ENCODE results near the gene FAM149B1.
"Not testable (repeated sequence)": the region's sequence is repeated elsewhere in the genome, so short reads cannot be mapped to it uniquely, and the experiment has no call there.

FAM149B1 gene

DNA sequence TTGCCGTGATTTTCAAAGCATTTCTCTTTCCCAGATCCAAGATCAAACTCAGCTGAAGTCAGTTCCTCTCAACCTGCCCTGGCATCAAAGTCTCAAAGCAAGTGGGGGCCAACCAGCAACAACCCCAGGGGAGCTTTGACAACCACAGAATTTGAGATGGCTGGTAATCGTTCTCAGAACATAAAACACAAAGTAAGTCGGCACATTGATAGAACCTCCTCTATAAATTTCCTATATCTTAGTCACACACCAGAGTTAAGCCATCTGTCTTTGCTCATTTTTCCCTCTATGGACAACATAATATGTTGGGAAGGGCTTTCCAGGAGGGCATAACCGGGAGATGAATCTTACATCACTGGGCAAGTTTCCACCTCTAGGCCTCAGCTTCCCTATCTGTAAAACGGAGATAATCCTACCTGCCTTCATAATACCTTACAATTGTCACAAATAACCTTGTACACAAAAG is 80.4 kb downstream of the FAM149B1 start:
- Histone ChIP-seq H3K27me3 (ENCODE audit: insufficient read depth, low read length) (no peaks in the 10 kb centered on the region), H3K36me3 (ENCODE audit: insufficient read depth, low read length) (peaks cover 39% of the 10 kb centered on the region), H2AFZ (ENCODE audit: low read depth, low read length) (no peak overlapping the region), H3K9me3 (ENCODE audit: low read length) (no peaks in the 10 kb centered on the region), H3K4me1 (ENCODE audit: insufficient read depth, low read length) (peaks cover 41% of the 10 kb centered on the region), H3K4me3 (ENCODE audit: low read length) (no peak overlapping the region)

DNA sequence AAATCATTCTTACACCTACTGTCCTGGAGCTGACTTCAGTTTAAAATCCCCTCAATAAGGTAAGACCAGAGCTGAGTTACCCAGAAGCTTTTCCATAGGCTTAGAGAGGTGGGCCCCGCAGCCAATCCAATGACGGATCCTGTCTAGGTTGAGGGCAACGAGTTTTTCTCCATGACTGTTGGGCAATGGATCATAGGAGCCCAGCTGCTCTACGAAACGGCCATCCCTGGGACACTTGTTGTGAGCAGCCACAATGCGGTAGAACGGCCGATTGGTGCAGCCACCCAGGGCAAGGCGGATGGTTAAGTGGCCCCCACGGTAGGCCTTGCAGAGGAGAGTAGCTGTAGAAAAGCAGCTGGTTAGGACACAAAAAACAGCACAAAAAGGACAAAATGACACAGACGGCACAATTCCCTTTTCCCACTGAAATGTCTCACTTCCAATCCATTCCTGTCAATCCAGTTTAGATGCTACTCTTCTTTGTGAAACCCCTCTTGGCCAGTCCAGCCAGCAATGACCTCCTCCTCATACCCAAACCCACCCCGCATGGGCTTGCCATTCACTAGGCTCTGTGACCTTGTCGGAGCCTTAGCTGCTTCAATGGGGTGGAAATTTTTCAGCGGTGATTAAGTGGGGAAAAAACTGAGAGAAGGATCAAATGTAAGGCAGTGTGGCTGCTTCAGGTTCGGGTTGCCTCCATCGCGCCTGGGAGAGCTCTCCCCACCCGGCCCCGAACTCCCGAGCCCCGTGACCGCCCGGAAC is 83.9 kb downstream of the FAM149B1 start:
- Histone ChIP-seq H3K4me1 (ENCODE audit: insufficient read depth, low read length) (peaks cover 28% of the 10 kb centered on the region), H3K36me3 (ENCODE audit: insufficient read depth, low read length) (peaks cover 14% of the 10 kb centered on the region), H2AFZ (ENCODE audit: low read depth, low read length) (peak overlapping the region; percentile 39), H3K4me3 (ENCODE audit: low read length) (peak overlapping the region; percentile 91), H3K9me3 (ENCODE audit: low read length) (no peaks in the 10 kb centered on the region), H3K27me3 (ENCODE audit: insufficient read depth, low read length) (no peaks in the 10 kb centered on the region)

DNA sequence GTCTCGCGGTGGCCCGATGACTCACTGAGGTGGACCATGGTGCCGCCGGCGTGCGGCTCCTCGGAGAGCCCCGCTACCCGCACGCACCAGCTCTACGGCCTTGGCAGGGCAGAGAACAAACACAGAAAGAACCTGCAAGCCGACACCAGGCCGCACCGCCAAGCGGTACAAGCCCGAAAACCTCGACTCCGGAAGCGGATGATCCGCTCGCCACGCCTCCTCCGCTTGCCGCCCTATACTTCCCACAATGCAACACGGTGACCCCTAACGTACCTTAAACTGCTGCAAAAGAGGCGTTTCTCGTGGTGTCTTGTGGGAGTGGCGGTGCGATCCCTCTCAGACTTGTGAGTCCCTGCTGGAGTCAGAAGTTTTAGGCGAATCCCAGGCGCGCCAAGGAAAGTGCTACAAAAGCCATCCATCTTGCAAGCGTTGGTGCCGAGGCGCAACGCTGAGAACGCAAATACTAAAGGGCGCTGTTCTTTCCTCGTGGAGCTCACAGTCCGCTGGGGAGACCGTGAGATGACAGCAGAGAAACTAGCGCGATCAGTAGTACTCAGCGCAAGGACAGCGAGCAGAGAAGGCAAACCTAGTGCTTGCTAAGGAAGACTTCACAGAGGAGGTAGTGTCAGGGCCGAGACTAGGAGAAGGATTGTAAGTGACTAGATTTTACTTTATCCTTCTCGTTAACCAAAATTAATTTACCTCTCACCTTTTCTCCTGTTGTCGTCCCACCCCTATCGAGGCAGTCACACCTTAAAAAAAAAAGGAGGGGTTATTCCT is 84.7 kb downstream of the FAM149B1 start, which contains the start of gene MRPS16:
Gene MRPS16 (minus strand): TSS at position 200 of the 780 bp plus-strand sequence. CDS start 162 bp downstream, at position 38.
- Histone ChIP-seq H3K4me1 (ENCODE audit: insufficient read depth, low read length) (peaks cover 25% of the 10 kb centered on the region), H2AFZ (ENCODE audit: low read depth, low read length) (peak within 1 kb of the TSS; percentile 39), H3K4me3 (ENCODE audit: low read length) (peak within 1 kb of the TSS; percentile 91), H3K27me3 (ENCODE audit: insufficient read depth, low read length) (no peaks in the 10 kb centered on the region), H3K9me3 (ENCODE audit: low read length) (no peaks in the 10 kb centered on the region), H3K36me3 (ENCODE audit: insufficient read depth, low read length) (peaks cover 14% of the 10 kb centered on the region)

DNA sequence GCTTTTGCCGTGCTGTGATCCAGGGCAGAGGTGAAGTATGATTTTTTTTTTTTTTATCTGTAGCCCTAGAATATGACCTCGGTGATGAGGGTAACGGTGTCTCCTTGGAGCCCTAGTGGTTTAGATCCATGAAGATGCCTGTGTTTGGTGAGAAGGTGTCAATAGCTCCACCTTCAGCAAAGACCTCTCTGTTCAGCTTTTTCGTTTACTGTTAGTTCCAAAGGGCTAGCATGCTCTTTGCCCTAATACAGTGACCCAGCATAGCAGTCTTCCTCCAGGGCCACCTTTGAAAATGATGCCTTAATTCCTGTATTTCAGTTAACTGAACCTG is 85.3 kb downstream of the FAM149B1 start:
- Histone ChIP-seq H3K36me3 (ENCODE audit: insufficient read depth, low read length) (peaks cover 14% of the 10 kb centered on the region), H3K9me3 (ENCODE audit: low read length) (no peaks in the 10 kb centered on the region), H3K4me1 (ENCODE audit: insufficient read depth, low read length) (peaks cover 22% of the 10 kb centered on the region), H3K4me3 (ENCODE audit: low read length) (peak overlapping the region; percentile 91), H3K27me3 (ENCODE audit: insufficient read depth, low read length) (no peaks in the 10 kb centered on the region), H2AFZ (ENCODE audit: low read depth, low read length) (peak overlapping the region; percentile 39)

DNA sequence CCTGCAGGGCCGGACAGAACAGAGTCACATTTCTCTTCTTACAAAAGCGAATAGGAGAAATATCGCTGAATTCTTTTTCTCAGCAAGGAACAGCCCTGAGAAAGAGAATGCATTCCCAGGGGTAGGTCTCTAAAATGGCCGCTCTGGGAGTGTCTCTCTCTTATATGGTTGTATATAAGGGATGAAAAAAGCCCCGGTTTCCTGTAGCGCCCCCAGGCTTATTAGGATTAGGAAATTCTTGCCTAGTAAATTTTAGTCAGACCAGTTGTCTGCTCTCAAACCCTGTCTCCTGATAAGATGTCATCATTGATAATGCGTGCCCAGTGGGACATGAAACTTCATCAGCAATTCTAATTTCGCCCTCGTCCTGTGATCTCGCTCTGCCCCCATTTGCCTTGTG is 90.7 kb downstream of the FAM149B1 start:
- not testable (repeated sequence) for H3K36me3 ChIP-seq (ENCODE audit: insufficient read depth, low read length); H3K4me3 ChIP-seq (ENCODE audit: low read length); H2AFZ ChIP-seq (ENCODE audit: low read depth, low read length); H3K4me1 ChIP-seq (ENCODE audit: insufficient read depth, low read length); H3K9me3 ChIP-seq (ENCODE audit: low read length); H3K27me3 ChIP-seq (ENCODE audit: insufficient read depth, low read length)

DNA sequence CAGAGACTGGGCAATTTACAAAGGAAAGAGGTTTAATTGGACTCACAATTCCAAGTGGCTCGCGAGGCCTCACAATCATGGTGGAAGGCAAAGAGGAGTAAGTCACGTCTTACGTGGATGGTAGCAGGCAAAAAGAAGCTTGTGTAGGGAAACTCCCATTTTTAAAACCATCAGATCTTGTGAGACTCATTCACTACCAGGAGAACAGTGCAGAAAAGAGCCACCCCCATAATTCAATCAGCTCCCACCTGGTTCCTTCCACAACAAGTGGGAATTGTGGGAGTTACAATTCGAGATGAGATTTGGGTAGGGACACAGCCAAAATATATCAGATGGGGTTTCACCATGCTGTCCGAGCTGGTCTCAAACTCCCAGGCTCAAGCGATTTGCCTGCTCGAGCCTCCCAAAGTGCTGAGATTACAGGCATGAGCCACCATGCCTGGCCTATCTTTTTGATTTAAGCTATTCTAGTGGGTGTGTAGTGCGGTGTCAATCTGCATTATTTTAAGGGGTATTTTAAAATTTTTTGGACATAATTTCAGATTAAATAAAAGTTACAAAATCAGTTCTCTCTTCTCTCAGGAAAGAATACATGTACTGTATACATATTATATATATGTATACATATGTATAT is 93.6 kb downstream of the FAM149B1 start:
- Histone ChIP-seq H3K36me3 (ENCODE audit: insufficient read depth, low read length) (no peaks in the 10 kb centered on the region), H3K4me1 (ENCODE audit: insufficient read depth, low read length) (no peaks in the 10 kb centered on the region), H3K4me3 (ENCODE audit: low read length) (no peak overlapping the region), H3K9me3 (ENCODE audit: low read length) (peaks cover 2% of the 10 kb centered on the region), H3K27me3 (ENCODE audit: insufficient read depth, low read length) (no peaks in the 10 kb centered on the region), H2AFZ (ENCODE audit: low read depth, low read length) (no peak overlapping the region)

DNA sequence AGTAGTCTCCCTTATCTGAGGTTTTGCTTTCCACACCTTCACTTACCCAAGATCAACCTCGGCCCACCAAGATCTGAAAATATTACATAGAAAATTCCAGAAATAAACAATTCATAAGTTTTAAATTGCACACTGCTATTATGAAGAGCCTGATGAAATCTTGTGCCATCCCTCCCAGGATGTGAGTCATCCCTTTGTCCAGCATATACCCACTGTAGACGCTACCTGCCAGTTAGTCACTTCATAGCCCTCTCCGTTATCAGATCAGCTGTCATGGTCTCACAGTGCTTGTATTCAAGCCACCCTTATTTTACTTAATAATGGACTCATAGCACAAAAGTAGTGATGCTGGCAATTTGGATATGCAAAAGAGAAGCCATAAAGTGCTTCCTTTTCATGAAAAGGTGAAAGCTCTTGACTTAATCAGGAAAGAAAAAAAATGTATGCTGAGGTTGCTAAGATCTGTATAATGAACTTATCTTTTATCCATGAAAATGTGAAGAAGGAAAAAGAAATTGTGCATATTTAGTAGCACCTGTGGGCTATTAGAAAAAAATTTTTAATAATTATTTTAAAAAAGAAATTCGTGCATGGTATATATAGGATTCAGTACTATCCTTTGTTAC is 94.3 kb downstream of the FAM149B1 start:
- Histone ChIP-seq H3K9me3 (ENCODE audit: low read length) (peaks cover 2% of the 10 kb centered on the region), H3K4me1 (ENCODE audit: insufficient read depth, low read length) (no peaks in the 10 kb centered on the region), H3K36me3 (ENCODE audit: insufficient read depth, low read length) (no peaks in the 10 kb centered on the region), H3K4me3 (ENCODE audit: low read length) (no peak overlapping the region), H3K27me3 (ENCODE audit: insufficient read depth, low read length) (no peaks in the 10 kb centered on the region), H2AFZ (ENCODE audit: low read depth, low read length) (no peak overlapping the region)

DNA sequence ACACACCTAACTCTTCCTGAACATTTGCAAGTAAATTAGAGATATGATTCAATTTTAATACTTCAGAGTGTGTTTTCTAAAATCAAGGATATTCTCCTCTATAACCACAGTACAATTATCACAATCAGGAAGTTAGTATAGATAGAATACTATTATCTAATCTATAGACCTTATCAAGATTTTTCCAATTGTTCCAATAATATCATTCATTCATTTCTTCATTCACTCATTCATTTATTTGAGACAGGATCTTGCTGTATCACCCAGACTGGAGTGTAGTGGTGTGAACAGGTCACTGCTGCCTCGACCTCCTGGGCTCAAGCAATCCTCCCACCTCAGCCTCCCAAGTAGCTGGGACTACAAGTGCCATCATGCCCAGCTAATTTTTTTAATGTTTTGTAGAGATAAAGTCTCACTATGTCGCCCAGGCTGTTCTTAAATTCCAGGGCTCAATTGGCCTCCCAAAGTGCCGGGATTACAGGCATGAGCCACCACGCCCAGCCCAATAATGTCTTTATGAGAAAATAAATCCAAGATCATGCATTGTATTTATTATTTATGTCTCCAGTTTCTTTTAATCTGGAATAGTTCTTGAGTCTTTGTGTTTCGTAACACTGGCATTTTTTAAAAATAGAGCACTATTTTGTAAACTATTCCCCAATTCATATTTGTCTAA is 95.1 kb downstream of the FAM149B1 start:
- H3K4me1 ChIP-seq (ENCODE audit: insufficient read depth, low read length) = no peaks in the 10 kb centered on the region
- H3K36me3 ChIP-seq (ENCODE audit: insufficient read depth, low read length) = no peaks in the 10 kb centered on the region
- H3K27me3 ChIP-seq (ENCODE audit: insufficient read depth, low read length) = no peaks in the 10 kb centered on the region
- no peak overlapping the region for H3K4me3 ChIP-seq (ENCODE audit: low read length)
- H2AFZ ChIP-seq (ENCODE audit: low read depth, low read length) = no peak overlapping the region
- H3K9me3 ChIP-seq (ENCODE audit: low read length) = peaks cover 2% of the 10 kb centered on the region

DNA sequence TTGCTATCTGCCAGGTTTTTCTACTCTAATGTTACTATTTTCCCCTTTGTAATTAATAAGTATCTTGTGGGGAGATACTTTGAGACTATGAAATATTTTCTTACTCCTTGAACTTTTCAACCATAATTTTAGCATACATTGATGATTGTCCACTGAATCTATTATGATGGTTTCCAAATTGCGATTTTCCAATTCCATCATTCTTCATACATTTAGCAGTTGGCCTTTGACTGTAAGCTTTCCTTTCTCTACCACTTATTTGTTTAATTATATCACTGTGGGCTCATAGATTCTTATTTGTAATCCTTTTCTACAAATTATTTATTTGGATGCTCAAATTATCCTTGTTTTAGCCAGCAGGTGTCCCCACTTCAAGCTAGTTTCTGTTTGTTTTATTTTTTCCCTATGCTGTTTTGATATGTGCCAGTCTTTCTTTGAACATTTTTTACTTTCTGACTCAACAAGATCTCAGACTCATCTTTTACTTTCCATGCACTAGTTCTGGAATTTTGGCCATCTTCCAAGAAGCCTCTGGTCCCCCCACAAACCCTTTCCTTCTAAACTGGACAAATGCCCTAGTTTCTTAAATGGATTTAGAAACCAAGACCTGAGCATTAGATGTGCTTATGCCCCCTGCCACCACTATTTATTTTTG is 95.9 kb downstream of the FAM149B1 start:
- no peak overlapping the region for H2AFZ ChIP-seq (ENCODE audit: low read depth, low read length)
- no peaks in the 10 kb centered on the region for H3K4me1 ChIP-seq (ENCODE audit: insufficient read depth, low read length)
- H3K4me3 ChIP-seq (ENCODE audit: low read length) = no peak overlapping the region
- H3K27me3 ChIP-seq (ENCODE audit: insufficient read depth, low read length) = no peaks in the 10 kb centered on the region
- peaks cover 2% of the 10 kb centered on the region for H3K9me3 ChIP-seq (ENCODE audit: low read length)
- no peaks in the 10 kb centered on the region for H3K36me3 ChIP-seq (ENCODE audit: insufficient read depth, low read length)

DNA sequence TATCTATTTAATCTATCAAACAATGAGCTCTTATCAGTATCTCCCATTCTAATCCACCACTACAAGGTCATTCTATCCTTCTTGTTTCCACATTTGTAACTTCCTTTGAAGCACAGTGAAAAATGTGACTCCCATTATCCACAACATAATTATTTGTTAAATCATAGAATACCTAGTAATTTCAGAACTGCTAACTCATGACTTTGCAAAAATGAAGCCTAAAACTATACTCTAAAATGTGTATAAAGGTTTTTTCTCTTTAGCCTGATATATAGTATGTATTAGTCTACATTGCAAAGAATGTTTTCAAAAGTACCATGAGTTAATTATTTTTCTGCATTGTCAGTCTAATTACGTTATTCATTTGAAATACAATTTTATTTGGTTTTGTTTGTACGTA is 96.5 kb downstream of the FAM149B1 start:
- Histone ChIP-seq H3K4me1 (ENCODE audit: insufficient read depth, low read length) (no peaks in the 10 kb centered on the region), H2AFZ (ENCODE audit: low read depth, low read length) (no peak overlapping the region), H3K9me3 (ENCODE audit: low read length) (peaks cover 2% of the 10 kb centered on the region), H3K27me3 (ENCODE audit: insufficient read depth, low read length) (no peaks in the 10 kb centered on the region), H3K4me3 (ENCODE audit: low read length) (no peak overlapping the region), H3K36me3 (ENCODE audit: insufficient read depth, low read length) (no peaks in the 10 kb centered on the region)

DNA sequence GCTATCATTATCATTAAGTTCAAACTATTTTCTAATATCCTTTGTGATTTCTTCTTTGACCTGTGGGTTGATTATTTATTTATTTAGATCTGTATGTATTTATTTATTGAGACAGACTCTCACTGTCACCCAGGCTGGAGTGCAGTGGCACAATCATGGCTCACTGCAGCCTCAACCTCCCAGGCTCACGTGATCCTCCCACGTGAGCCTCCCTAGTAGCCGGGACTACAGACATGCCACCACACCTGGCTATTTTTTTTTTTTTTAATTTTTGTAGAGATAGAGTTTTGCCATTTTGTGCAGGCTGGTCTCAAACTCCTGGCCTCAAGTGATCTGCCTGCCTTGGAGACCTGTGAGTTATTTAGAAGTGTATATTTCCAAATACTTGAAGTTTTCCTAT is 113.2 kb downstream of the FAM149B1 start:
- no peak overlapping the region for H2AFZ ChIP-seq (ENCODE audit: low read depth, low read length)
- H3K4me3 ChIP-seq (ENCODE audit: low read length) = no peak overlapping the region
- H3K36me3 ChIP-seq (ENCODE audit: insufficient read depth, low read length) = no peaks in the 10 kb centered on the region
- peaks cover 2% of the 10 kb centered on the region for H3K27me3 ChIP-seq (ENCODE audit: insufficient read depth, low read length)
- H3K9me3 ChIP-seq (ENCODE audit: low read length) = no peaks in the 10 kb centered on the region
- H3K4me1 ChIP-seq (ENCODE audit: insufficient read depth, low read length) = no peaks in the 10 kb centered on the region

DNA sequence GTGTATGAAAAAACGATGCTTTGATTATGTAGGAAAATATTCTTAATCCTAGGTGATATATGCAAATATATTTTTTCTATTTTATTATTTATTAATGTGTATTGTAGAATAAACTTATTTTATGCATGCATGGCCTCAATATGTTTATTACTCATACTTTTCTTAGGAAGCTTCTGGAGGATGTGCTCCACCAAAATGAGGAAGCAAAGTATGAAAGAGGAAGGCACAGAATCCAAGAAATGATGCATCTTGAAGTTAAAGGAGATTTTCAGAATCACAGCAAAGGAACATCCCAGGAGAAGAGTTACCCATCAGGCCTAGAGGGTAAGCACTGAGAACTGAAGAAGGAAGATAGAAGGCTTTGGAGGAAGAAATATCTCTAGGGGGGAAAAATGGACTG is 119.5 kb downstream of the FAM149B1 start:
- H3K36me3 ChIP-seq (ENCODE audit: insufficient read depth, low read length) = no peaks in the 10 kb centered on the region
- H3K9me3 ChIP-seq (ENCODE audit: low read length) = no peaks in the 10 kb centered on the region
- no peak overlapping the region for H2AFZ ChIP-seq (ENCODE audit: low read depth, low read length)
- H3K27me3 ChIP-seq (ENCODE audit: insufficient read depth, low read length) = no peaks in the 10 kb centered on the region
- H3K4me3 ChIP-seq (ENCODE audit: low read length) = no peak overlapping the region
- H3K4me1 ChIP-seq (ENCODE audit: insufficient read depth, low read length) = no peaks in the 10 kb centered on the region

Data from neuron (in vitro differentiated cells).